HEK293 (cell line): ENCODE measurements around the gene SNTA1.
A peak's percentile ranks its signal among the peaks of the same experiment; 100 is the strongest.

Source experiments
- BCL11A ChIP-seq: fragments of 450-650 bp; formaldehyde crosslinking; IDR thresholded peaks from 2 replicates; pipeline ENCODE4 v1.5.1; 2016; ENCODE audit warnings: low read depth, missing biosample characterization, missing genetic modification characterization
- MYNN ChIP-seq: fragments of 450-650 bp; formaldehyde crosslinking; IDR thresholded peaks from 2 replicates; pipeline ENCODE4 v1.5.1; 2016; ENCODE audit warnings: missing biosample characterization, missing genetic modification characterization, borderline replicate concordance
- REPIN1 ChIP-seq: fragments of 450-650 bp; formaldehyde crosslinking; IDR thresholded peaks from 2 replicates; pipeline ENCODE4 v1.5.1; 2017; ENCODE audit warnings: missing biosample characterization, missing genetic modification characterization, low read depth
- ZFHX2 ChIP-seq: fragments of 450-650 bp; formaldehyde crosslinking; conservative IDR thresholded peaks from 2 replicates; pipeline ENCODE4 v1.5.1; 2016; ENCODE audit warnings: missing biosample characterization, missing genetic modification characterization
- ZNF184 ChIP-seq: fragments of 450-650 bp; IDR thresholded peaks from 2 replicates; pipeline ENCODE4 v1.5.1; 2018; ENCODE audit warnings: missing biosample characterization, mild to moderate bottlenecking, missing genetic modification characterization
- ZNF514 ChIP-seq: fragments of 450-650 bp; formaldehyde crosslinking; IDR thresholded peaks from 2 replicates; pipeline ENCODE4 v1.5.1; 2016; ENCODE audit warnings: missing biosample characterization, missing genetic modification characterization
- ZNF571 ChIP-seq: fragments of 450-650 bp; formaldehyde crosslinking; IDR thresholded peaks from 2 replicates; pipeline ENCODE4 v1.5.0; 2017; ENCODE audit warnings: missing biosample characterization, missing genetic modification characterization
- ZSCAN23 ChIP-seq: fragments of 450-650 bp; formaldehyde crosslinking; IDR thresholded peaks from 2 replicates; pipeline ENCODE4 v1.5.1; 2016; ENCODE audit warnings: missing biosample characterization, missing genetic modification characterization
- TF ChIP-seq, protein P1 (sequence below): fragments of 450-650 bp; formaldehyde crosslinking; IDR thresholded peaks from 2 replicates; pipeline ENCODE4 v1.5.1; 2016; ENCODE audit warnings: missing biosample characterization, missing genetic modification characterization
- TF ChIP-seq, protein P2 (sequence below): fragments of 450-650 bp; formaldehyde crosslinking; IDR thresholded peaks from 2 replicates; pipeline ENCODE4 v1.5.1; 2016; ENCODE audit warnings: missing biosample characterization, missing genetic modification characterization
- TF ChIP-seq, protein P3 (sequence below): fragments of 450-650 bp; formaldehyde crosslinking; IDR thresholded peaks from 2 replicates; pipeline ENCODE4 v1.5.1; 2017; ENCODE audit warnings: missing biosample characterization, missing genetic modification characterization
- TF ChIP-seq, protein P4 (sequence below): fragments of 450-650 bp; formaldehyde crosslinking; IDR thresholded peaks from 2 replicates; pipeline ENCODE4 v1.5.1; 2016; ENCODE audit warnings: missing biosample characterization, missing genetic modification characterization

DNA sequence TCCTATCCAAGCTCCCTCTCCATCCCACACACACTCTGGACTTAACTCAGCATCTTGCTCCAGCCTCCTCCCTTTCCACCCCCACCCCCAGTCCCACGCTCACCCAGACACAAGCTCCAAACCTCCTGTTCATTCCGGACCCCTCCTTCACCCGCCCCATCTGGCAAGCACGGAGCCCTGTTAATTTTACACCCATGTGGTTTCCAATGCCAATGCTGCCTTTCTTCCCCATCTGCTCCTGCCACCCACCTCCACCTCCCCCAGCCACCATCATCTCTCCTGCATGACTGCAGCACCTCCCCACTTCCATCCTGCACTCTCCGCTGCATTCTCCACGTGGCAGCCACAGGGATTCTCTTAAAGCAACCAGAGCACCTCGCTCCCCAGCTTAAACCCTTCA, 32.3 kb downstream of the SNTA1 start:
- TF ChIP-seq ZNF184 (tag by site-specific recombination) (no peak), REPIN1 (tag by site-specific recombination) (no peak), MYNN (no peak), ZFHX2 (tag by site-specific recombination) (peak; percentile 92), ZSCAN23 (tag by site-specific recombination) (no peak), BCL11A (tag by site-specific recombination) (no peak), ZNF571 (tag by site-specific recombination) (no peak), ZNF514 (tag by site-specific recombination) (no peak)
- TF ChIP-seq, protein P1, sequence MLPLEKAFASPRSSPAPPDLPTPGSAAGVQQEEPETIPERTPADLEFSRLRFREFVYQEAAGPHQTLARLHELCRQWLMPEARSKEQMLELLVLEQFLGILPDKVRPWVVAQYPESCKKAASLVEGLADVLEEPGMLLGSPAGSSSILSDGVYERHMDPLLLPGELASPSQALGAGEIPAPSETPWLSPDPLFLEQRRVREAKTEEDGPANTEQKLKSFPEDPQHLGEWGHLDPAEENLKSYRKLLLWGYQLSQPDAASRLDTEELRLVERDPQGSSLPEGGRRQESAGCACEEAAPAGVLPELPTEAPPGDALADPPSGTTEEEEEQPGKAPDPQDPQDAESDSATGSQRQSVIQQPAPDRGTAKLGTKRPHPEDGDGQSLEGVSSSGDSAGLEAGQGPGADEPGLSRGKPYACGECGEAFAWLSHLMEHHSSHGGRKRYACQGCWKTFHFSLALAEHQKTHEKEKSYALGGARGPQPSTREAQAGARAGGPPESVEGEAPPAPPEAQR (tag by site-specific recombination): no peak
- TF ChIP-seq, protein P2, sequence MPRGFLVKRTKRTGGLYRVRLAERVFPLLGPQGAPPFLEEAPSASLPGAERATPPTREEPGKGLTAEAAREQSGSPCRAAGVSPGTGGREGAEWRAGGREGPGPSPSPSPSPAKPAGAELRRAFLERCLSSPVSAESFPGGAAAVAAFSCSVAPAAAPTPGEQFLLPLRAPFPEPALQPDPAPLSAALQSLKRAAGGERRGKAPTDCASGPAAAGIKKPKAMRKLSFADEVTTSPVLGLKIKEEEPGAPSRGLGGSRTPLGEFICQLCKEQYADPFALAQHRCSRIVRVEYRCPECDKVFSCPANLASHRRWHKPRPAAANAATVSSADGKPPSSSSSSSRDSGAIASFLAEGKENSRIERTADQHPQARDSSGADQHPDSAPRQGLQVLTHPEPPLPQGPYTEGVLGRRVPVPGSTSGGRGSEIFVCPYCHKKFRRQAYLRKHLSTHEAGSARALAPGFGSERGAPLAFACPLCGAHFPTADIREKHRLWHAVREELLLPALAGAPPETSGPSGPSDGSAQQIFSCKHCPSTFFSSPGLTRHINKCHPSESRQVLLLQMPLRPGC (tag by site-specific recombination): no peak
- TF ChIP-seq, protein P3, sequence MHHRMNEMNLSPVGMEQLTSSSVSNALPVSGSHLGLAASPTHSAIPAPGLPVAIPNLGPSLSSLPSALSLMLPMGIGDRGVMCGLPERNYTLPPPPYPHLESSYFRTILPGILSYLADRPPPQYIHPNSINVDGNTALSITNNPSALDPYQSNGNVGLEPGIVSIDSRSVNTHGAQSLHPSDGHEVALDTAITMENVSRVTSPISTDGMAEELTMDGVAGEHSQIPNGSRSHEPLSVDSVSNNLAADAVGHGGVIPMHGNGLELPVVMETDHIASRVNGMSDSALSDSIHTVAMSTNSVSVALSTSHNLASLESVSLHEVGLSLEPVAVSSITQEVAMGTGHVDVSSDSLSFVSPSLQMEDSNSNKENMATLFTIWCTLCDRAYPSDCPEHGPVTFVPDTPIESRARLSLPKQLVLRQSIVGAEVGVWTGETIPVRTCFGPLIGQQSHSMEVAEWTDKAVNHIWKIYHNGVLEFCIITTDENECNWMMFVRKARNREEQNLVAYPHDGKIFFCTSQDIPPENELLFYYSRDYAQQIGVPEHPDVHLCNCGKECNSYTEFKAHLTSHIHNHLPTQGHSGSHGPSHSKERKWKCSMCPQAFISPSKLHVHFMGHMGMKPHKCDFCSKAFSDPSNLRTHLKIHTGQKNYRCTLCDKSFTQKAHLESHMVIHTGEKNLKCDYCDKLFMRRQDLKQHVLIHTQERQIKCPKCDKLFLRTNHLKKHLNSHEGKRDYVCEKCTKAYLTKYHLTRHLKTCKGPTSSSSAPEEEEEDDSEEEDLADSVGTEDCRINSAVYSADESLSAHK: no peak
- TF ChIP-seq, protein P4, sequence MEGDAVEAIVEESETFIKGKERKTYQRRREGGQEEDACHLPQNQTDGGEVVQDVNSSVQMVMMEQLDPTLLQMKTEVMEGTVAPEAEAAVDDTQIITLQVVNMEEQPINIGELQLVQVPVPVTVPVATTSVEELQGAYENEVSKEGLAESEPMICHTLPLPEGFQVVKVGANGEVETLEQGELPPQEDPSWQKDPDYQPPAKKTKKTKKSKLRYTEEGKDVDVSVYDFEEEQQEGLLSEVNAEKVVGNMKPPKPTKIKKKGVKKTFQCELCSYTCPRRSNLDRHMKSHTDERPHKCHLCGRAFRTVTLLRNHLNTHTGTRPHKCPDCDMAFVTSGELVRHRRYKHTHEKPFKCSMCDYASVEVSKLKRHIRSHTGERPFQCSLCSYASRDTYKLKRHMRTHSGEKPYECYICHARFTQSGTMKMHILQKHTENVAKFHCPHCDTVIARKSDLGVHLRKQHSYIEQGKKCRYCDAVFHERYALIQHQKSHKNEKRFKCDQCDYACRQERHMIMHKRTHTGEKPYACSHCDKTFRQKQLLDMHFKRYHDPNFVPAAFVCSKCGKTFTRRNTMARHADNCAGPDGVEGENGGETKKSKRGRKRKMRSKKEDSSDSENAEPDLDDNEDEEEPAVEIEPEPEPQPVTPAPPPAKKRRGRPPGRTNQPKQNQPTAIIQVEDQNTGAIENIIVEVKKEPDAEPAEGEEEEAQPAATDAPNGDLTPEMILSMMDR (tag by site-specific recombination): no peak
